K562 treated with DMSO at 1 percent for 24 hours (cell line): ENCODE results near the gene IL18. TPM values are rescaled to one million over a fixed set of nuclear protein-coding genes. Genes with fewer than 3 reads are reported as not detected.

Experiments
- total RNA-seq: library from RNA; unstranded; fragments of 300-600 nt; gene quantifications from 2 replicates; pipeline ENCODE4 v1.2.3, GENCODE V29; 2022; ENCODE audit warnings: low read depth; ENCODE audit not compliant: insufficient read depth

IL18 gene
- 15.9 and 19.6 TPM in 2 replicates for total RNA-seq

DNA sequence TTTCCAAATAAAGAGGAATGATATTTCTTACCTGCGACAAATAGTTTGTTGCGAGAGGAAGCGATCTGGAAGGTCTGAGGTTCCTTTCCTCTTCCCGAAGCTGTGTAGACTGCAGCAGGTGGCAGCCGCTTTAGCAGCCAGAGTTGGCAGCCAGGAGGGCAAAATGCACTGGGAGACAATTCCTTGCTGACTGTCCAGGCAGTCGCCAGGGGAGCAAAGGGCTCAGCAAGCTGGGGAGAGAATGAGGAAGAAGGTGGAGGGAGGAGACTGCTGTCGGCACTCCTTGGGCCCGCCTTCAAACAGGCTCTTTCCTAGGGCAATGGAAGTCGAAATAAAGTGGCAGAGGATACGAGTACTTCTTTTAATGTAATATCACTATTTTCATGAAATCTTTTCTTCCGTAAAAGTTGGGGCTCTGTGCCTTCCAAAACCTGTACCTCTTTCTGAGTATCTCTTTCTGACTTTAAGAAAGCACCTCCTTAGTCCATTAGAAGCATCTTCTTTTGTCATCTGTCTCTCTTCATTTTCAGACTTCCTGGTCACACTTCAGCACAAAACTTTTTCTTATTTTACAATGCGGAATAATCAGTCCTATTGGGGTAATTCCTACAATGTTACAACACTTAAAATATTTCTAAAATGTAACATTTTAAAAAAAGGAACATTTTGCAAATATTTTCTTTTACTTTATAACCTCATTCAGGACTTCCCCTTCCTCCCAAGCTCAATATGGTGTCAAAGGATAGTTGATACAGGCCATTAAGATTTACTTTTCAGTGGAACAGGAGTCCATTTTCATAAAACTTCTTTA, at the start of gene IL18:
Gene IL18 (minus strand): TSS at position 220 of the 811 bp plus-strand sequence. CDS start 9,041 bp downstream, outside the sequence.

DNA sequence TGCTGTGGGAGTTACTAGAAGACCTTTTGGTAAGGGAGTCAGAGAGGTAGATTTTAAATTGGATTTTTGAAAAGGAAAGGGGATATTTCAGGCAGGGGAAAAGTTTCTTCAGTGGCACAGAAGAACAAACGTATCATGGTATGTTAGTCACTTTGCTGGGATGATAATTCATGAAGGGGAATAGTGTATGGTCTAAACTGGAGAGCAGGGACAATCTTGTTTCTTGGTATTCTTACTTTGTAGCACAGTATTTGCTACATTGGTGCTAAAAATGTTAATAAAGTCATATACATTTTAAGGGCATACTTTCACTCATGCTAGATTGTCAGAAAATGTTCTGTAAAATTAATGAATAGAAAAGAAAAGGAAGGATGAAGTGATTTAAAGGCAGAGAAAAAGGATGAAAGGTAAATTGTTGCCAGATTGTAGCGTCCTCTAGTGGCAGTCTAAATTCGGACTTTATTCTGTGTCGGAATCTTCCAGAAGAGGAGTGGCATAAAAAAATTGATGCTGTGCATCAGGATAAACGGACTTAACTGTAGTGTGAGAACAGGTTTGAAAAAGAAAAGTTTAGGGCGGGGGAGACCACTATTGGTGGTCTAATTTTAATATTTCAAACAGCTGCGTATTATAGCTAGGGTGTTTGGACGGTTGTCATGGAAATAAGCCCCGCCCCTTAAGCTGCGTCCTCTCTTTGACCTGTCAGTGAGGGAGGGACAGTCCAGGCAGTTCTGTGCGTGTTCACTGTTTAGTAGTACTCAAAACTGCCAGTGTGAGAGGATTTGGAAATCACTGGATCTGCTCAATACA, 11.1 kb upstream of the IL18 start, which contains the start of gene BCO2:
Gene BCO2 (plus strand): TSS at position 724 of the 810 bp plus-strand sequence. CDS start 90 bp downstream, outside the sequence.

GRCh38 chr11:112167145-112167544, 3.3 kb upstream of the IL18 start, which contains the start of gene TEX12:
TEX12 (plus strand) TSS chr11:112167372; CDS start chr11:112169269, 1,897 bp downstream.

Other genes starting within 250 kb of the IL18 start
- gene C11orf52, start 245.2 kb downstream of the IL18 start, total RNA-seq, result 2.5 and 4.2 TPM in 2 replicates
- 2.0 and 2.5 TPM in 2 replicates for gene DIXDC1, start 226.8 kb downstream of the IL18 start, total RNA-seq
- 33.2 and 37.5 TPM in 2 replicates for gene DLAT, start 138.7 kb downstream of the IL18 start, total RNA-seq
- 1.4 TPM in 1 of 2 replicates, not detected in the other for gene PIH1D2, start 90.1 kb downstream of the IL18 start, total RNA-seq
- gene NKAPD1, start 89.8 kb downstream of the IL18 start, total RNA-seq, result 11.8 and 12.5 TPM in 2 replicates
- gene TIMM8B, start 77.3 kb downstream of the IL18 start, total RNA-seq, result 64.3 and 70.5 TPM in 2 replicates
- gene SDHD, start 77.2 kb downstream of the IL18 start, total RNA-seq, result 87.3 and 101 TPM in 2 replicates
- not detected in 2 replicates for gene TEX12, start 3.3 kb upstream of the IL18 start, total RNA-seq
- 1.2 TPM in 1 of 2 replicates, not detected in the other for gene BCO2, start 11.4 kb upstream of the IL18 start, total RNA-seq
- gene PTS, start 62.3 kb upstream of the IL18 start, total RNA-seq, result 23.6 and 25.5 TPM in 2 replicates
- gene PLET1, start 96.8 kb upstream of the IL18 start, total RNA-seq, result not detected in 2 replicates